Adipocyte (in vitro differentiated cells): ENCODE results near the gene FAM234A.

Experiments
- DNase-seq: peaks from one replicate; pipeline ENCODE4 v3.0.0-alpha.2; 2015; ENCODE audit warnings: low read depth
- H3K27me3 ChIP-seq: replicated peaks from 2 replicates; pipeline ENCODE4 v1.7.0; 2013; ENCODE audit warnings: mild to moderate bottlenecking, low read length, moderate library complexity; ENCODE audit not compliant: control insufficient read depth, insufficient read depth
- H3K36me3 ChIP-seq: 2 replicates; pipeline ENCODE4 v1.7.0; 2013; ENCODE audit warnings: low read length, mild to moderate bottlenecking, moderate library complexity; ENCODE audit not compliant: control insufficient read depth, insufficient read depth, severe bottlenecking
- H3K4me1 ChIP-seq: 2 replicates; pipeline ENCODE4 v1.7.0; 2013; ENCODE audit warnings: mild to moderate bottlenecking, low read length, moderate library complexity; ENCODE audit not compliant: control insufficient read depth, insufficient read depth
- H3K4me3 ChIP-seq: 2 replicates; pipeline ENCODE4 v1.7.0; 2013; ENCODE audit warnings: mild to moderate bottlenecking, low read length, moderate library complexity
- H3K9ac ChIP-seq: 2 replicates; pipeline ENCODE4 v1.7.0; 2013; ENCODE audit warnings: mild to moderate bottlenecking, low read length, moderate library complexity
- H3K9me3 ChIP-seq: 2 replicates; pipeline ENCODE4 v1.7.0; 2013; ENCODE audit warnings: mild to moderate bottlenecking, low read length, moderate library complexity; ENCODE audit not compliant: control insufficient read depth

FAM234A gene

GRCh38 chr16:296276-296675 lies 61.7 kb downstream of the FAM234A start:
- Histone ChIP-seq H3K27me3 (no peaks in the 10 kb centered on the region), H3K36me3 (peaks cover 12% of the 10 kb centered on the region), H3K4me3 (no peak overlapping the region), H3K9me3 (no peaks in the 10 kb centered on the region), H3K4me1 (no peaks in the 10 kb centered on the region), H3K9ac (no peak overlapping the region)
- no peak for DNase-seq

DNA sequence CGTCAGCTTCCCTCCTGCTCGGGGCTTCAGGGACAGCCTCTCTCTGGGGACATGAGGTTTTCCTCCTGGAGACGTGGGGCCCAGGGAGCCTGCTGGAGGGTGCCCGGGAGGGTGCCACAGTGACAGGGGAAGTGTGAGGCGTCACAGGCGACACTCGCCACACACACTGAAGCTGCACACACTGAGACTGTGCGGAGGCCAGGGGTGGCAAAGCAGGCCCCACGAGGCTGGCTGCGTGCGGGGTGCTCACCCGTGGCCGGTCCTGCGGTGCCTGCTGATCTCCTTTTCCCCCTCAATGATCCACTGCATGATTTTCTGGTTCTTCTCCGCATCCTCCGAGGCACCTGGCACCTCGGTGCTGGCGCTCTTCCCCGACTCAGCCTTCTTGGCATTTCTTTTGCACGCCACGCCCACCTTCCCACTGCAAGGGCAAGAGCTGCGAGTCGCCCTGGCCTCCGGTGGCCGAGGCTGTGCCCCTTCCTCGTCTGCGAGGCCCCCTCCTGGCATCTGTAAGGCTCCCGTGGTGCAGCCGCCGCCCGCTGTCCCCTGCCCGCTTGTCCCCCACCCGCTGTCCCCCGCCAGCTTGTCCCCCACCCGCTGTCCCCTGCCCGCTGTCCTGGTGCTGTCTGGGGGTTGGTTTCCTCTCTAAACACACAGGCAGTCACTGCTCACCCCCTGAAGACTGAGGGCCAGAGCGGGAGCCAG lies 62.3 kb downstream of the FAM234A start:
- no peak overlapping the region for H3K9ac ChIP-seq
- DNase-seq, result no peak
- no peaks in the 10 kb centered on the region for H3K27me3 ChIP-seq
- no peak overlapping the region for H3K4me3 ChIP-seq
- H3K36me3 ChIP-seq, result peaks cover 19% of the 10 kb centered on the region
- H3K4me1 ChIP-seq, result no peaks in the 10 kb centered on the region
- no peaks in the 10 kb centered on the region for H3K9me3 ChIP-seq

GRCh38 chr16:297832-298231 lies 63.2 kb downstream of the FAM234A start:
- DNase-seq, result no peak
- Histone ChIP-seq H3K4me1 (no peaks in the 10 kb centered on the region), H3K36me3 (peaks cover 19% of the 10 kb centered on the region), H3K4me3 (no peak overlapping the region), H3K27me3 (no peaks in the 10 kb centered on the region), H3K9me3 (no peaks in the 10 kb centered on the region), H3K9ac (no peak overlapping the region)

DNA sequence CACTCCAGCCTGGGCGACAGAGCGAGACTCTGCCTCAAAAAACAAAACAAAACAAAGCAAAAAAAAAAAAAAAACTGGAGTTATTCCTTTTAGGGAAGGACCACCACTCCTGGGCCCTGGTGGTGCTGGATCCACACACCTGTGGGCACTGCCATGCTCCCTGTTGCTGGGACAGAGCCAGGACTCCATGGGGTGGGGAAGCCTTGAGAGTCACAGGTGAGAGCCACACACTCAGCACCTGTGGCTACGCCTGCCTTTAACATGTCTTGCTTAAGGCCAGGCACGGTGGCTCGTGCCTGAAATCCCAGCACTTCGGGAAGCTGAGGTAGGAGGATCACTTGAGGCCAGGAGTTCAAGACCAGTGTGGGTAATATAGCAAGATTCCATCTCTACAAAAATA lies 66.6 kb downstream of the FAM234A start:
- no peak overlapping the region for H3K4me3 ChIP-seq
- no peaks in the 10 kb centered on the region for H3K9me3 ChIP-seq
- H3K36me3 ChIP-seq, result peaks cover 24% of the 10 kb centered on the region
- no peaks in the 10 kb centered on the region for H3K27me3 ChIP-seq
- no peaks in the 10 kb centered on the region for H3K4me1 ChIP-seq
- no peak overlapping the region for H3K9ac ChIP-seq
- no peak for DNase-seq

- Histone ChIP-seq H3K9ac (no peak overlapping the region), H3K9me3 (no peaks in the 10 kb centered on the region), H3K27me3 (no peaks in the 10 kb centered on the region), H3K4me1 (no peaks in the 10 kb centered on the region), H3K4me3 (no peak overlapping the region), H3K36me3 (peaks cover 29% of the 10 kb centered on the region)
- DNase-seq, result no peak
Observed at GRCh38 chr16:301950-302349, 67.3 kb downstream of the FAM234A start.

DNA sequence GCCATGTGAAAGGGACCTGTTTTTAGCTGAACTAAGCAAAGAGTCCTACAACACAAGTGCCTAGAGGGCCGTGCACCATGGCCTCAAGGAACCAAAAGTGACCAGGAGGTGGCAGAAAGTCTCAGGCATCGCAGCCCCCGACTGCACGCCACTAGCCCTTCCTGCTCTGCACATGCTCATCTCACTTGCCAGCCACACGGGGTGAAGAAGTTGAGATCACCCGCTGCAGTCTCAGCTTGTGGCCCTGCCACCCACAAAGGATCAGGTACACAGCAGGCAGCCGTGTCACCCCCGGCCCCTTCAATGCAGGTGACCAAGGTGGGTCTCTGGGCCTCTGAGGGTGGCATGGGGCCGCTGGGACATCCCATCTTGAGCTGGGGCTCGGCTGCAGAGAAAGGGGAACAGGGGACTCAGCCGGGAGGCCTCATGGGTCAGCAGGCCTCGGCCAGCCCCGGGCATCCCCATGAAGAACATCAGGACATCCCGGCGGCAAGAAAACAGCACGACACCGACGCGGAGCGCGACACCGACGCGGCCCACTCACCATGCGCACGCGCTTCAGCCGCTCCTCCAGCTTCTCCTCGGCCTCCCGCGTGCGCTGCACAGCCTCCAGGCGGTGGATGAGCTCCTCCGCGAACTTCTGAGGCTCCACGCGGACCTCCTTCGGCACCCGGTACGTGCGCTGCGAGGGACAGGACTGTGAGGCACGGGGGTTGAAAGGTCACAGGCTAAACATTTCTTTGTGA lies 69.3 kb downstream of the FAM234A start:
- no peaks in the 10 kb centered on the region for H3K27me3 ChIP-seq
- peaks cover 32% of the 10 kb centered on the region for H3K36me3 ChIP-seq
- no peaks in the 10 kb centered on the region for H3K4me1 ChIP-seq
- no peak for DNase-seq
- no peaks in the 10 kb centered on the region for H3K9me3 ChIP-seq
- H3K9ac ChIP-seq, result no peak overlapping the region
- H3K4me3 ChIP-seq, result no peak overlapping the region

GRCh38 chr16:305916-306626 lies 71.5 kb downstream of the FAM234A start:
- H3K9ac ChIP-seq, result no peak overlapping the region
- no peak overlapping the region for H3K4me3 ChIP-seq
- no peaks in the 10 kb centered on the region for H3K4me1 ChIP-seq
- H3K36me3 ChIP-seq, result peaks cover 36% of the 10 kb centered on the region
- H3K9me3 ChIP-seq, result no peaks in the 10 kb centered on the region
- no peak for DNase-seq
- H3K27me3 ChIP-seq, result no peaks in the 10 kb centered on the region

DNA sequence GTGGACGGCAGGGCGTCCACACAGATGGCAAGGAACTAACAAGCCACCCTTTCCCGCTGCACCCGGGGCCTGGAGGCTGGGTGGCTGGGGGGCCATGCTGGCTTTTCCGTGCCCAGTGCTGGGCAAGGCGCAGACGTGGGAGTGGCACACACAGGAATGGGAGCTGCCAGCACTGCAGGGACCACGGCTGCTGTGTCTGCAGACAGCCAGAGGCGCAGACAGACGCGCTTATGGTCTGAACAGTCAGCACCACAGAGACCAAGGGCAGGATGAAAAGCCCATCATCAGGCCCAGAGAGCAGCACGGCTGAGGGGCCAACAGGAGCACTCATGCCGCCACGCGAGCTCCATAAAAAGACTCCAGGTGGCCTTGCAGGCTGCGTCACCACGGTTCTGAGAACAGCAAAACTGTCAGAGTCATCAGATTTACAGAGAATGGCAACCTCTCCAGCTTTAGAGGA lies 72.3 kb downstream of the FAM234A start:
- no peak overlapping the region for H3K4me3 ChIP-seq

GRCh38 chr16:307691-308312 lies 73.2 kb downstream of the FAM234A start:
- peaks cover 39% of the 10 kb centered on the region for H3K36me3 ChIP-seq
- H3K9me3 ChIP-seq, result no peaks in the 10 kb centered on the region

More for the DNA sequence above, 72.3 kb downstream of the FAM234A start:
- Histone ChIP-seq H3K9ac (no peak overlapping the region), H3K27me3 (no peaks in the 10 kb centered on the region), H3K4me1 (no peaks in the 10 kb centered on the region), H3K36me3 (peaks cover 34% of the 10 kb centered on the region), H3K9me3 (no peaks in the 10 kb centered on the region)
- DNase-seq, result no peak

GRCh38 chr16:309476-309875 lies 74.9 kb downstream of the FAM234A start:
- no peak for DNase-seq
- H3K4me3 ChIP-seq, result no peak overlapping the region
- no peaks in the 10 kb centered on the region for H3K27me3 ChIP-seq
- peaks cover 38% of the 10 kb centered on the region for H3K36me3 ChIP-seq
- H3K9ac ChIP-seq, result no peak overlapping the region
- no peaks in the 10 kb centered on the region for H3K9me3 ChIP-seq
- no peaks in the 10 kb centered on the region for H3K4me1 ChIP-seq

More at GRCh38 chr16:307691-308312, 73.2 kb downstream of the FAM234A start:
- Histone ChIP-seq H3K4me1 (no peaks in the 10 kb centered on the region), H3K9ac (no peak overlapping the region), H3K27me3 (no peaks in the 10 kb centered on the region), H3K4me3 (no peak overlapping the region)
- DNase-seq, result no peak

- no peaks in the 10 kb centered on the region for H3K4me1 ChIP-seq
- peaks cover 31% of the 10 kb centered on the region for H3K36me3 ChIP-seq
- no peak overlapping the region for H3K4me3 ChIP-seq
- H3K9me3 ChIP-seq, result no peaks in the 10 kb centered on the region
- DNase-seq, result no peak
- no peak overlapping the region for H3K9ac ChIP-seq
- H3K27me3 ChIP-seq, result no peaks in the 10 kb centered on the region
Observed at GRCh38 chr16:311725-312124, 77.1 kb downstream of the FAM234A start.
